ENCODE data around the gene ADD2. TPM values are rescaled to one million over a fixed set of nuclear protein-coding genes. Genes with fewer than 3 reads are reported as not detected.

Gene ADD2
- total RNA-seq, 1 donor from 2014 or later: 1.4 TPM

- no peak for DNase-seq
- Histone ChIP-seq H3K27ac (no peak overlapping the region), H3K4me3 (no peak overlapping the region), H3K36me3 (no peaks in the 10 kb centered on the region), H3K4me1 (no peaks in the 10 kb centered on the region), H3K27me3 (peaks cover 6% of the 10 kb centered on the region), H3K9me3 (no peaks in the 10 kb centered on the region)
- ATAC-seq: no peak
- intact Hi-C loops (cut with DNase I): no loop called here
- no peak for TF ChIP-seq CTCF (IDR thresholded peaks at IDR 0.05)
Measured at GRCh38 chr2:70779491-70779890, 11.5 kb upstream of the ADD2 start.

- Histone ChIP-seq H3K36me3 (no peaks in the 10 kb centered on the region), H3K27ac (no peak overlapping the region), H3K4me1 (no peaks in the 10 kb centered on the region), H3K4me3 (no peak overlapping the region), H3K27me3 (peaks cover 11% of the 10 kb centered on the region), H3K9me3 (no peaks in the 10 kb centered on the region)
- intact Hi-C loops (cut with DNase I): no loop called here
- TF ChIP-seq CTCF (IDR thresholded peaks at IDR 0.05): no peak
- no peak for DNase-seq
- no peak for ATAC-seq
Measured at GRCh38 chr2:70778676-70779075, 10.7 kb upstream of the ADD2 start.

GRCh38 chr2:70777450-70777849 lies 9.4 kb upstream of the ADD2 start:
- peaks cover 11% of the 10 kb centered on the region for H3K27me3 ChIP-seq
- DNase-seq: no peak

GRCh38 chr2:70776266-70776665 lies 8.3 kb upstream of the ADD2 start:
- peaks cover 11% of the 10 kb centered on the region for H3K27me3 ChIP-seq

More at GRCh38 chr2:70777450-70777849, 9.4 kb upstream of the ADD2 start:
- TF ChIP-seq CTCF (IDR thresholded peaks at IDR 0.05): no peak
- intact Hi-C loops (cut with DNase I): no loop called here
- no peak for ATAC-seq
- Histone ChIP-seq H3K4me1 (no peaks in the 10 kb centered on the region), H3K27ac (no peak overlapping the region), H3K36me3 (no peaks in the 10 kb centered on the region), H3K9me3 (no peaks in the 10 kb centered on the region), H3K4me3 (no peak overlapping the region)

GRCh38 chr2:70775141-70775540 lies 7.1 kb upstream of the ADD2 start:
- H3K4me1 ChIP-seq: no peaks in the 10 kb centered on the region
- H3K27me3 ChIP-seq: peaks cover 11% of the 10 kb centered on the region
- DNase-seq: no peak
- TF ChIP-seq CTCF (IDR thresholded peaks at IDR 0.05): no peak
- H3K9me3 ChIP-seq: no peaks in the 10 kb centered on the region
- intact Hi-C loops (cut with DNase I): no loop called here
- H3K4me3 ChIP-seq: no peak overlapping the region
- H3K36me3 ChIP-seq: no peaks in the 10 kb centered on the region
- no peak overlapping the region for H3K27ac ChIP-seq
- no peak for ATAC-seq

More at GRCh38 chr2:70776266-70776665, 8.3 kb upstream of the ADD2 start:
- no peaks in the 10 kb centered on the region for H3K9me3 ChIP-seq
- DNase-seq (no peak), ATAC-seq (no peak)
- no peaks in the 10 kb centered on the region for H3K36me3 ChIP-seq
- no peaks in the 10 kb centered on the region for H3K4me1 ChIP-seq
- no peak overlapping the region for H3K4me3 ChIP-seq
- H3K27ac ChIP-seq: no peak overlapping the region
- TF ChIP-seq CTCF (IDR thresholded peaks at IDR 0.05): no peak
- intact Hi-C loops (cut with DNase I): no loop called here

- no peak overlapping the region for H3K4me3 ChIP-seq
- H3K9me3 ChIP-seq: no peaks in the 10 kb centered on the region
- no peaks in the 10 kb centered on the region for H3K36me3 ChIP-seq
- DNase-seq: no peak
- intact Hi-C loops (cut with DNase I): no loop called here
- peaks cover 4% of the 10 kb centered on the region for H3K4me1 ChIP-seq
- H3K27ac ChIP-seq: no peak overlapping the region
- ATAC-seq: no peak
- peaks cover 26% of the 10 kb centered on the region for H3K27me3 ChIP-seq
- TF ChIP-seq CTCF (IDR thresholded peaks at IDR 0.05): no peak
Measured at GRCh38 chr2:70772486-70773155, 4.6 kb upstream of the ADD2 start.
